GM21576 (cell line): ENCODE data around the gene PSMG3.
A peak's percentile ranks its signal among the peaks of the same experiment; 100 is the strongest.

Source experiments
- ATAC-seq: cut with Tn5 transposase; IDR thresholded peaks from one replicate; pipeline ENCODE4 v1.9.1; 2021; ENCODE audit warnings: mild to moderate bottlenecking, moderate library complexity; ENCODE audit not compliant: unreplicated experiment

The PSMG3 gene

GRCh38 chr7:1569833-1570632 is at the start of gene PSMG3:
Gene PSMG3 (minus strand): TSS chr7:1570032. CDS start chr7:1569339, 693 bp downstream.
- peak; percentile 78 for ATAC-seq

GRCh38 chr7:1618475-1618874 is 48.6 kb upstream of the PSMG3 start:
- ATAC-seq = no peak

GRCh38 chr7:1617957-1618356 is 48.1 kb upstream of the PSMG3 start:
- ATAC-seq = no peak

GRCh38 chr7:1616741-1617140 is 46.9 kb upstream of the PSMG3 start:
- ATAC-seq = no peak

- no peak for ATAC-seq
Observed at GRCh38 chr7:1611708-1612241, 41.9 kb upstream of the PSMG3 start.

GRCh38 chr7:1610678-1611302 is 41.0 kb upstream of the PSMG3 start:
- no peak for ATAC-seq

- ATAC-seq = no peak
Observed at GRCh38 chr7:1610013-1610677, 40.3 kb upstream of the PSMG3 start.

- ATAC-seq = no peak
Observed at GRCh38 chr7:1609023-1609422, 39.2 kb upstream of the PSMG3 start.

GRCh38 chr7:1608318-1608717 is 38.5 kb upstream of the PSMG3 start:
- ATAC-seq = no peak

- no peak for ATAC-seq
Observed at GRCh38 chr7:1607696-1608095, 37.9 kb upstream of the PSMG3 start.

- no peak for ATAC-seq
Observed at GRCh38 chr7:1607001-1607400, 37.2 kb upstream of the PSMG3 start.

- no peak for ATAC-seq
Observed at GRCh38 chr7:1604383-1604782, 34.6 kb upstream of the PSMG3 start.

GRCh38 chr7:1603346-1604225 is 33.8 kb upstream of the PSMG3 start:
- no peak for ATAC-seq

- no peak for ATAC-seq
Observed at GRCh38 chr7:1602386-1602785, 32.6 kb upstream of the PSMG3 start.

- no peak for ATAC-seq
Observed at GRCh38 chr7:1601956-1602355, 32.1 kb upstream of the PSMG3 start.

GRCh38 chr7:1599640-1600395 is 30.0 kb upstream of the PSMG3 start:
- ATAC-seq = no peak

- ATAC-seq = no peak
Observed at GRCh38 chr7:1598961-1599639, 29.3 kb upstream of the PSMG3 start.

- no peak for ATAC-seq
Observed at GRCh38 chr7:1598286-1598685, 28.5 kb upstream of the PSMG3 start.

GRCh38 chr7:1597791-1598190 is 28.0 kb upstream of the PSMG3 start:
- no peak for ATAC-seq
